Measurements from ENCODE around the gene CDK2.

Gene CDK2

DNA sequence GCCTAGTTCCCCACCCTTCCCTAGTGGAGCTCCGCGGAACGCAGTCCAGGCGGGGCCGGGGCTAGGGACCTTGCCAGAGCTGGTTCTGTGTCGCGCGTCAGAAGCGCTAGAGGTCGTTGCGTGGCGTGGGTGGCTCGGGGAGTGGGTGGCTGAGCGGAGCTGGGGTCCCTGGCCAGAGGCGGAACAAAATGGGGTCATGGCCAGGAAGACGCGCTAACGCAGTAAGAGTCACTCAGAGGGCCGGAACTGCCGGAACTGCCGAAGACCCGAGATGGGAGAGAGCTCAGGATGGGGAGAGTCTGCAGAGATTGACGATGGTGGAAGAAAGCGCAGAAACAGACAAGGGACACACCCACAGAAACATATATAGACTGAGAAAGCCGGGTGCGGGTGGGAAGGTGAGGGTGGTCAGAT is 30.9 kb upstream of the CDK2 start:
- no peak for FAIRE-seq

DNA sequence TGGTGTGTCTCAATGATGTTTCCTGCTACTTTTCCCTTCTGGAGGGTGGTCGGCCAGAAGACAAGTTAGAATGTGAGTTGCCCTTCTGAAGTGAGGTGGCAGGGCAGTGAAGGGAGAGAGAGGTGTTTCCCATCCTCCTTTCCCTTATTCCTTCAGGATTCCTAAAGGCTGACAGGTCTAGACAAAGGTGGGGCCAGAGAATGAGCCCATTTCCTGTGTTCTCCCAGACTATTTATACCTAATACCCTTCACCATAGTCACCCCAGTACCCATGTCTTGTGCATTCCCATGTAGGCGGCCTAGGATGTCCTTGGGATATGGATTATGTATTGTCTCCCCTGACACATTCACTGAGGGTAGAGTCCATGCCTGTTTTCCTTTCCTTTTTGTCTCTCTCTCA is 28.6 kb upstream of the CDK2 start:
- DNase-seq (ENCODE audit: insufficient read length, low spot score) (no peak), FAIRE-seq (no peak)

More for the DNA sequence above, 30.9 kb upstream of the CDK2 start:
- DNase-seq (ENCODE audit: insufficient read length, low spot score): no peak

DNA sequence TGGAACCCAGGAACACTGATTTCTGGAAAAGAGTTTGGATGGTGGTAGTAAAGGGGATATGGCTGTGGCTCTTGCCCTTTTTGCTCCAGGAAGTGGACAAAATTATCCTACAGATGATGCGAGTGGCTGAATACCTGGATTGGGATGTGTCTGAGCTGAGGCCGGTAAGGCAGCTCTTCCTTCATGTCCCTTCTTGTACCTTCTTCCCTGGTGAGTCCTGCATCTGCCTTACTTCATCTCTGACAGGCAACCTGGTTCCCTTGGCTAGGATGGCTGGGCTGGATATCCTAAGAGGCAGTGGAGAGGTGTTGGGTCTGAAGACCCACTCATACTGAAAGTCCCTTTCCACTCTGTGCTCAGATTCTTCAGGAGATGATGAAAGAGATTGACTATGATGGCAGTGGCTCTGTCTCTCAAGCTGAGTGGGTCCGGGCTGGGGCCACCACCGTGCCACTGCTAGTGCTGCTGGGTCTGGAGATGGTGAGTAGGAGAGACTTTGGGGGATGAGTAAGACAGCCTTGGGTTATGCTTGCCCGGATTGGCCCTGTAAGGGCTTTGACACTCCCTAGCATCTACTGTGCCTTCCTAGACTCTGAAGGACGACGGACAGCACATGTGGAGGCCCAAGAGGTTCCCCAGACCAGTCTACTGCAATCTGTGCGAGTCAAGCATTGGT is 27.7 kb upstream of the CDK2 start:
- DNase-seq (ENCODE audit: insufficient read length, low spot score) (no peak), FAIRE-seq (no peak)

DNA sequence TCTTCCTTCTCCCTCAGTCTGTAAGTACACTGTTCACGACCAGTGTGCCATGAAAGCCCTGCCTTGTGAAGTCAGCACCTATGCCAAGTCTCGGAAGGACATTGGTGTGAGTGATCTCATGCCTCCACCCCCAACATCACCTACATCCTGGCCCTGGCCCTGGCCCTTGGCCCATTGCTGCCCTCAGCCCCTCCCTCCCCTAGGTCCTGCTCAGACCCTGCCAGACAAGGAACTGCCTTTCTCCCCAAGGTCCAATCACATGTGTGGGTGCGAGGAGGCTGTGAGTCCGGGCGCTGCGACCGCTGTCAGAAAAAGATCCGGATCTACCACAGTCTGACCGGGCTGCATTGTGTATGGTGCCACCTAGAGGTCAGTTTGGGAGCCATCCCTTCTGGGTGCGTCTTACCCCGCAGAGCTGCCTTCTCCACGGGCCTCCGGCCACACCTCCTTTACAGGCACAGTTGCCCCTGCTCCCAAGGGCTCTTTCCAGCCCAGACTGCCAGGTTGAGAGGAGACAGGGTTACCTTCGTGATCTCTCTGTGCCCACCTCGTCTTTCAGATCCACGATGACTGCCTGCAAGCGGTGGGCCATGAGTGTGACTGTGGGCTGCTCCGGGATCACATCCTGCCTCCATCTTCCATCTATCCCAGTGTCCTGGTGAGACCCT is 26.4 kb upstream of the CDK2 start:
- DNase-seq (ENCODE audit: insufficient read length, low spot score) (peak; percentile 87), FAIRE-seq (peak; percentile 60)

DNA sequence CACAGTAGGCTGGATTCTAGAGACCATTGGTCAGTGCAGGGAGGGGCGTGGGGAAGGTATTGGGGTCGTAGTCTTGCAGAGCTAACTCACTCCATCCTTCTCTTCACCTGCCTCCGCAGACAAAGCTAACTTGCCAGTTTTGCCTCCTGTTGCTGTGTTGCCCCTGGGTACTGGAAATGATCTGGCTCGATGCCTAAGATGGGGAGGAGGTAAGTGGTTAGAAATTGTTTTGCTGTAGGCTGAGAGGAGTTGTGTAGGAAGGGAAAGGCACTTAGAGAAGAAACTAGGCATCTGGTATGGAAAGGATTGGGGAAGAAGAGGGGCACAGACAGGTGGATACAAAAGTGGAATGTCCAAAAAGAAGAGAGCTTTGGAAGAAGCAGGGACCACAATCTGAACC is 24.6 kb upstream of the CDK2 start:
- FAIRE-seq (no peak), DNase-seq (ENCODE audit: insufficient read length, low spot score) (no peak)

DNA sequence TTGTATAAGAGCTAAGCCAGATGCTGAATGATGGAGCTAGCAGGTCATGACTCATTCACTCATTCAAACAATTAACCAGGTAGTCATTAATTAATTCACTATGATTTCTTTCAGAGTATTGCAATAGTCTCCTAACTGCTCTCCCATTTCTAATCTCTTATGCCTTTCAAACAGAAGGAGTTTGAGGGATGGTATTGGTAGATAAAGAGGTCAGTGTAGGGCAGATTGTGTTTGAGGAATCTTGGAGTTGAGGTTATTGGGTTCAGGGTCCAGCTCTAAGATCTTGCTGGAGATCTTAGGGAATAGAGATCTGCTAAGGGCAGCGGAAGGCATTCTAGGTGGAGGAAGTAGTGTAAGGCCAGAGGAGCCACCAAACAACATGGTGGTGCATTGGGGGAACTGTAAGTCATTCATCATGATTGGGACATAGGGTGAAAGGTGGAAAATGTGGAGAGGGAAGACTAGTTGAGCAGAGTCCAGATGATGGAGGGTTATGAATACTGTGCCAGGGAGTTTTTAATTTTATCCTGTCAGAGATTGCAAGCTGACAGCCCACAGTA is 24.0 kb upstream of the CDK2 start:
- no peak for DNase-seq (ENCODE audit: insufficient read length, low spot score)
- FAIRE-seq: no peak

DNA sequence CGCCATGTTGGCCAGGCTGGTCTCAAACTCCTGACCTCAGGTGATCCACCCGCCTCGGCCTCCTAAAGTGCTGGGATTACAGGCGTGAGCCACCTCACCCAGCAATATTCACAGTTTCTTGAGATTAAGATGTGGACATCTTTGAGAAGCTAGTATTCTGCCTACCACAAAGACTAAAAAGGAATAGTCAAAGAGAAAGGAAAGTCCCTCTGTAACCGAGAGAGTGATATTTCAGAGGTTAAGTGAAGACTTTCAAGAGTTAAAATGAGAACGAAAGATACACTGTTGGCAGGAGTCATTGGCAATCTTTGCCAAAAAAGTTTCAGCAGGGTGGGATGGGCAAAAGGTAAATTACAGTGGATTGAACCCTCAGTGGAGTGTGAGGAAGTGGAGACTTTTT is 20.1 kb upstream of the CDK2 start:
- FAIRE-seq: no peak
- no peak for DNase-seq (ENCODE audit: insufficient read length, low spot score)

DNA sequence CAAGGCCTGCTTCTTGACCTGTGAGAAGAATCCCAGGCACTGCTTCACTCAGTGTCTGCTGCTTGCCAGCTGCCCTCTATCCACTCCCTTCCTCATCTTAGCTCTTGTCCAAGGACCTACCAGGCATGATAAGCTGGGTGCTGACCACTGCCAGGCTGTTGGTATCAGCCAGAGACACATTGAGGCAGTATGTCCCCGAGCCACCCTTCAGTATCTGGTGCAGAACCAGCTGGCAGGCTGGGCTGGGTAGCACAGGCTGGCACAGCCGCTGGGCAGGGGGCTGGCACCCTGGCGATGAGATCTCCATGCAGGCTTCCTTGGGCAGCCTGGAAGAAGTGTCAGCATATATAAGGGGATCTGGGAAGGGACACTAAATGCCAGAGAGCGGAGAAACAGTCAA is 11.3 kb upstream of the CDK2 start:
- FAIRE-seq: no peak
- no peak for DNase-seq (ENCODE audit: insufficient read length, low spot score)

DNA sequence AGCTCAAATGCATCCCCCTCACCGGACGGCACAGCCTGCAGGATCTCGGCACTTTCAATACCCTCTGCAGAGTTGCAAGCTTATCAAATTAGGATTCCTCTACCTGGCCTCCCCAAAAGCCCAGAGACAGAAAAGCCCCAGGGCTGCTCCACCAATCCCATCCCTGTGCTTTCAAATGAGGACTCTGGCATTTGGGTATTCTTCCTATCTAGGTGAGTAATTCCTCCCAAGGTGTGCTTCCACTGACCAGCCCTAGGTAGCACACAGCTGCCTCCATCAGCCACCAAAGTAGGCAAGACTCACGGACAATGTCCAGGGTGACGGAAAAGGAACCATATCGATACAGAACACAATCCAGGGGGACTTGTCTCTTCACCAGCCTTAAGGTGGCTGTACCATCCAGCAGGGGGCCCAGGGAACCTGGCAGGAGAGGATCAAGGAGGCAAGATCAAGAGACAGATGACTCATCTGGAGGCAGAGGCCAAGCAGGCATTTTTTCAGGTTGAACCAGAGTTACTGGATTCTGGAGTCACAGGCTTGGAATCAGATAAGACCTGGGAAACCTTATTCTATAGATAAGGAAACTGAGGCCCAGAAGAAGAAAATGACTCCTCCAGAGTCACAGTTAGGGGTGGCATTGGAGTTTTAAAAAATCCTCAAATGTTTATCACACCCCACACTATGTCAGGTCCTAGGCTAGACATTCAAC is 10.7 kb upstream of the CDK2 start:
- FAIRE-seq: no peak

DNA sequence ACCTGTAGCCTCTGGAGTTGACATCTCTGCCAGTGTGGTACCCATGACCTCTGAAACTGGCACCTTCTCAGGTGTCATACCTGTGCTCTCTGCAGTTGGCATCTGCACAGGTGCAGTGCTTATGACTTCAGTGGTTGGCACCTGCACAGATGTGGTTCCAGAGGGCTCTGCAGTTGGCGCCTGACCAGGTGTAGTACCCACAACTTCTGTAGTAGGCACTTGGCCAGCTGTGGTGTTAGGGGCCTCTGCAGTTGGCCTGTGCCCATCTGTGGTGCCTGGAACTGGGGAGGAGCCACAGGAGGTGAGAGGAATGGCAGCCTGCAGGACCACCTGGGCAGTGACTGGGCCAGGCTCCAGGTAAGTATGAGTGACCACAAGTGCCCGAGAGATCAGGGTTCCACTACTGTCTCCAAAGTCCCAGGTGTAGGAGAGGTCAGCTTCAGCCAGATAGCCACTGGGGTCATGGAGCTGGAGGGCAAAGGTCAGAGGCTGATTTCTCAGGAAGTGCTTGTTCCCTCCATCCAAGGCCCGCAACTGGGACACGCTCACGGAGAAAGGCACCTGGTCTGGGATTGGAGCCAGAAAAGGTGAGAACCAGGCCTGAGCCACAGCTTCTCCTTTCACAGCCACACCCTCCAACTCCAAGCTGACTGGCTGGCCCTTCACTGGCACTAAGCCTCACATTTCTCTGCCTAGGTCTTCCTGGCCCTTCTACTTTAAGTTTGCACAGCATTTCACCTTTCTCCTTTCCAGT is 9.3 kb upstream of the CDK2 start:
- FAIRE-seq: no peak
- no peak for DNase-seq (ENCODE audit: insufficient read length, low spot score)

More for the DNA sequence above, 10.7 kb upstream of the CDK2 start:
- peak; percentile 67 for DNase-seq (ENCODE audit: insufficient read length, low spot score)

DNA sequence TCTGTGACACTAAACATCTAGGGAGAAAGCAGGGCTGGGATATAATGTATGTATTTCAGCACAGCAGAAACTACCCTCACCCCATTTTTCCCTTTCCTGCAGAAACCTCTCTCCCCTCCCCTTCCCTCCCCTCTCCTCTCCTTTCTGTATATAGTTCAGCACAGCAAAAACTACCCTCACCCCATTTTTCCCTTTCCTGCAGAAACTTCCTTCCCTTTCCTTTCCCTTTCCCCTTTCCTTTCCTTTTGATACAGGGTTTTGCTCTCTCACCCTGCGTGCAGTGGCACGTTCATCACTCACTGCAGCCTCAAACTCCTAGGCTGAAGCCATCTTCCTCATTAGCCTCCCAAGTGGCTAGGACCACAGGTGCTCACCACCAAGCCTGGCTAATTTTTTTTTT is 2.9 kb upstream of the CDK2 start:
- FAIRE-seq: no peak

DNA sequence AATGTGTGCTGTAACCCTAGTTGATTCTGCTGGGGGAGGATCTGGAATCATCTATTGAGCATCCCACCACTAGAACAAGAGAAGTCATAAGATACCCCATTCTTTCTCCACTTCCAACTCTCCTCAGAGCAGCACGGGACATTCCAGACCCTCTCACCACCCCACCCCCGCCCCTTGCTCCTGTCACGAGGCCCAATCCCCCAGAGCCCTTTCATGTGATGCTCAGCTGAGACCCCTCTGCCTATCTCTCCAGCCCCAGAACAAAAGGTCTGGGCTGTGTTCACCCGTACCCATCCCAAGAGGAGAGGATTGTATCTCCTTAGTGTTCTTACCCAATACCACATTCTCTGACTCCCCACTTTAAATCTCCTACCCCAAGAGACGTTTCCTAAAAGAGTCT is 1.4 kb upstream of the CDK2 start:
- FAIRE-seq: no peak

More for the DNA sequence above, 2.9 kb upstream of the CDK2 start:
- no peak for DNase-seq (ENCODE audit: insufficient read length, low spot score)

DNA sequence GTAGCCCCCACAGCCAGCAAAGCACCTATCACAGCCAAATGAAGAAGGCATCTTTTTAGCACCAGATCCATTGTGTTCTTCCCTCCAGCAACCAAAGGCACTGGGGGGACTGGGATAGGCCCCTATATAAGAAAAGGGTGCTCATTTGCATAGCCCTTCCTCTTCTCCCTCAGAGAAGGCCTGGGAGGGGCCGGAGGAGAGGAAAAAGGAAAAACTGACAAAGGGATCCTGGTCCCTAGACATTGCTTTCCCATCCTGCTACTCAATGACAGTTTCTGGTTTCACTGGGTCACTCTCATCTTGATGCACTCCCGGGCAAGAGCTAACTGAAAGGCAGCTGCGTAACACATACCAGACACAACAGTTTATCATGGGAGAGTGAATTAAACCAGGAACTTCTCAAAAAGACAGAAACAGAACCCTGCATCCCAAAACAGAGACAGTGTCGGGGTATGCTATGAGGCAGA is 656 bp upstream of the CDK2 start, which contains the start of gene PMEL:
PMEL (minus strand) TSS at position 102 of the 467 bp plus-strand sequence; CDS start at position 71, 31 bp downstream.
- DNase-seq (ENCODE audit: insufficient read length, low spot score) (peak; percentile 25), FAIRE-seq (no peak)

More for the DNA sequence above, 1.4 kb upstream of the CDK2 start:
- DNase-seq (ENCODE audit: insufficient read length, low spot score): no peak

DNA sequence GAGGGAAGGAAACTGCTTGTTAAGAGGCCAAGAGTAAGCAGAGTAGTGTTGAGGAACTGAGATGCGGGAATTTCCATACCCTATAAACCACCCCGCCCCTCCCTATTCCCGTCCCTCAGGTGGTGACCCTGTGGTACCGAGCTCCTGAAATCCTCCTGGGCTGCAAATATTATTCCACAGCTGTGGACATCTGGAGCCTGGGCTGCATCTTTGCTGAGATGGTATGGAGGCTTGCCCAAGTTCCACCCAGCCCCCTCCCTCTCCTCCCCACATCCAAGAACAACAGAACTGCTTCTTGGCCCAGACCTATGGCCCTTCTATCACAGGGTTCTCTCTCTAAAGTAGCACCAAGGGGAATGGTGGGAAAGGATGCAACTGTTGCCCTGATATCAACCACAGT is 2.7 kb downstream of the CDK2 start:
- FAIRE-seq: no peak
- no peak for DNase-seq (ENCODE audit: insufficient read length, low spot score)

DNA sequence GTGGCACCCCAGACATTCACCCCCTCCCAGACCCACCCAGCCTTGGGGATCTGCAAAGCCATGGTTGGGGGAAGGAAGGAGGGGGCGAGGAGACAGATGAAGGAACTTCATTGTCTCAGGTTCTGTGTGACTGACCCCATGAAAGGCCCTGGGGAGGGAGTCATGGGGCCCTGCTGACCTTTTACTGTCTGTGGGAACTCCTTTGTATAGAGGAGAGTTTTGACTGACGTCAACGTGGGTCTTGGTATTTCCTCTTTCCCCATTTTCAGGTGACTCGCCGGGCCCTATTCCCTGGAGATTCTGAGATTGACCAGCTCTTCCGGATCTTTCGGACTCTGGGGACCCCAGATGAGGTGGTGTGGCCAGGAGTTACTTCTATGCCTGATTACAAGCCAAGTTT is 4.1 kb downstream of the CDK2 start:
- DNase-seq (ENCODE audit: insufficient read length, low spot score) (no peak), FAIRE-seq (no peak)

DNA sequence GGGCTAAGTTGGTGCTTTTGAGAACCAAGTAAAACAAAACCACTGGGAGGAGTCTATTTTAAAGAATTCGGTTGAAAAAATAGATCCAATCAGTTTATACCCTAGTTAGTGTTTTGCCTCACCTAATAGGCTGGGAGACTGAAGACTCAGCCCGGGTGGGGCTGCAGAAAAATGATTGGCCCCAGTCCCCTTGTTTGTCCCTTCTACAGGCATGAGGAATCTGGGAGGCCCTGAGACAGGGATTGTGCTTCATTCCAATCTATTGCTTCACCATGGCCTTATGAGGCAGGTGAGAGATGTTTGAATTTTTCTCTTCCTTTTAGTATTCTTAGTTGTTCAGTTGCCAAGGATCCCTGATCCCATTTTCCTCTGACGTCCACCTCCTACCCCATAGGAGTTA is 5.4 kb downstream of the CDK2 start:
- DNase-seq (ENCODE audit: insufficient read length, low spot score): no peak
- no peak for FAIRE-seq

DNA sequence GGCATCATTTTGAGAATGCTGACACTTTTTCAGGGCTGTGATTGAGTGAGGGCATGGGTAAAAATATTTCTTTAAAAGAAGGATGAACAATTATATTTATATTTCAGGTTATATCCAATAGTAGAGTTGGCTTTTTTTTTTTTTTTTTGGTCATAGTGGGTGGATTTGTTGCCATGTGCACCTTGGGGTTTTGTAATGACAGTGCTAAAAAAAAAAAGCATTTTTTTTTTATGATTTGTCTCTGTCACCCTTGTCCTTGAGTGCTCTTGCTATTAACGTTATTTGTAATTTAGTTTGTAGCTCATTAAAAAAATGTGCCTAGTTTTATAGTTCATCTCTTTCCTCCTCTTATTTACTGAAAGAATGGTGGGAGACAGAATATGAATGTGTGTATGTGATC is 5.8 kb downstream of the CDK2 start:
- FAIRE-seq (no peak), DNase-seq (ENCODE audit: insufficient read length, low spot score) (no peak)

DNA sequence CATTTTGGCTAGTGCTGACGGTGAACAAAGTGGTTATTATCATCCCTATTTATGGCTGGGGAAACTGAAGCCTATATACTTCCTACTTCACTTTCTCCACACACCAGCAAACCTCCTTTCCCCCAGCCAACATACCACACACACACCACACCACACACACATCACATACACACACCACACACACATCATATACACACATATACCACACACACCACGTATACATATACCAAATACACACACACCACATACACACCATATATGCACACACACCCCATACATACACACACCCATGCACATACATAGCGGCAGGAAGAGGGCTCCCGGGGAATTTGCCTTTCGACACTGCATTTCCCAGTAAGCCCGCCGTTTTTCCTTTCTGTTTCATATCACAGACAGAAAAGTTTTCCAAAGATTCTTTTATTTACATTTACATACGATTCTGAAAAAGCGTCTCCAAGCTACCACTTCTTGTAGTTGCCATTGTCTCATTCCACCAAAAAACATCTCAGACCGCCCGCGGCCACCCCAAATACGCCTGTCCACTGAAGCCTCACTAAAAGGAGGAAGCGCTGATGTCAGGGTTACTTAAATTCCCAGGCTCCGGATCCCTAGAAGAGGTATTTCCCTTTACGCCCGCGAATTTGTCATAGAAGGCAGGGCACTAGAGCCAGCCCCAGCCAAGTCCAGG is 6.4 kb downstream of the CDK2 start:
- DNase-seq (ENCODE audit: insufficient read length, low spot score) (no peak), FAIRE-seq (peak; percentile 86)

DNA sequence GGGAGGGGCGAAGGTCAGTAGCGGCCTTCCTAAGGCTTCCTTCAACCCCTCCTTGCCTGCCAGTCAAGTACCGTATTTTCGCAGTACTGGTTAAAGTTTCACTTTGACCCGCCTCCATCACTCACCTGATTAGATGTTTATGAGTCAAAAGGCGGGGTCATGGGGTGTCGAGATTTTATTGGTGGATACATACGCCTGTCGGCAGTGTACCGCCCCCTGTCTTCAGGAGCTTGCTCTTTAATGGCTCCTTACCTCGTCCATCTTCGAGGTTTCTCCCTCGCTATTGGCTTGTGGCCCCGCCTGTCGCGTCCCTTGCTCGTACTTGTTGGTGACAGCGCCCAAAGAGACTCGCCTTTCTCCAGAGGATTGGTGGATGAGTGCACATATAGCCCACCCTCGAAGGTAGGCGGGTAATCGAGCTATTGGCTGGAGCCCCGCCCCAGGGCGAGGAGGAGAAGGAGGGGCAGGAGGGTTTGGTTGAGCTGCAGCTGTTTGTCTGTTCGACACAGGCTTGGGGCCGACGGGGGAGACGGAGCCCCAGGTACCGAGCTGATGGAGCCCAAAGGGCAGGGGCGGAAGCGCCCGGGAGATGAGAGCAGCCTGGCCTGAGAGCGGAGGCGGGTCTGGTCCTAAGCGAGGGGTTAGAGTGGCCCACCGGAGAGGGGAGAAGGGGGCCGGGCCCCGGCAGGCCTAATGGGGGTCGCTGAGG is 7.1 kb downstream of the CDK2 start, which contains the start of gene RAB5B:
RAB5B (plus strand) TSS at position 480 of the 709 bp plus-strand sequence. CDS start 12,883 bp downstream, outside the sequence.
- FAIRE-seq (peak; percentile 95), DNase-seq (ENCODE audit: insufficient read length, low spot score) (peak; percentile 97)
